ELR (cell line): ENCODE data around the gene SRSF3.
A peak's percentile ranks its signal among the peaks of the same experiment; 100 is the strongest.

Experiments
- DNase-seq: peaks from one replicate; pipeline ENCODE4 v3.0.0-alpha.2; 2015; ENCODE audit warnings: low read depth

The SRSF3 gene

GRCh38 chr6:36623547-36624459, 29.6 kb downstream of the SRSF3 start:
- DNase-seq, result peak; percentile 86

DNA sequence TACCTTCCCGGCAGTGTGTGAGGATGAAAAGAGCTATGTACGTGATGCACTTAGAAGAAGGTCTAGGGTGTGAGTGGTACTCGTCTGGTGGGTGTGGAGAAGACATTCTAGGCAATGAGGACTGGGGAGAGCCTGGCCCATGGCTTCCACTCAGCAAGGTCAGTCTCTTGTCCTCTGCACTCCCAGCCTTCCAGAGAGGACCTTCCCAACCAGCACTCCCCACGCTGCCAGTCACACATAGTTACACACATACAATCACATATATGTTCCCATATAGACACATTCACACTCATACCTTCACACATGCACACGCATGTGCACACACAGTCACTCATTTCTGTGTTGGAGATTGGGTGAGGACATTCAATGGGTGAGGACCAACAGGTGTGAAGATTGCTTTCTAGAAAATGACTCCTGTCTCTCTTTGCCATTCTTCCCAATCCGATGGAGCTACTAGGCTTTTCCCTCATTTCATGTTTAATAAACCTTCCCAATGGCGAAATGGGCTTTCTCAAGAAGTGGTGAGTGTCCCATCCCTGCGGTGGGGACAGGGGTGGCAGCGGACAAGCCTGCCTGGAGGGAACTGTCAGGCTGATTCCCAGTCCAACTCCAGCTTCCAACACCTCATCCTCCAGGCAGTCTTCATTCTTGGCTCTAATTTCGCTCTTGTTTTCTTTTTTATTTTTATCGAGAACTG, 30.4 kb downstream of the SRSF3 start:
- DNase-seq, result no peak

DNA sequence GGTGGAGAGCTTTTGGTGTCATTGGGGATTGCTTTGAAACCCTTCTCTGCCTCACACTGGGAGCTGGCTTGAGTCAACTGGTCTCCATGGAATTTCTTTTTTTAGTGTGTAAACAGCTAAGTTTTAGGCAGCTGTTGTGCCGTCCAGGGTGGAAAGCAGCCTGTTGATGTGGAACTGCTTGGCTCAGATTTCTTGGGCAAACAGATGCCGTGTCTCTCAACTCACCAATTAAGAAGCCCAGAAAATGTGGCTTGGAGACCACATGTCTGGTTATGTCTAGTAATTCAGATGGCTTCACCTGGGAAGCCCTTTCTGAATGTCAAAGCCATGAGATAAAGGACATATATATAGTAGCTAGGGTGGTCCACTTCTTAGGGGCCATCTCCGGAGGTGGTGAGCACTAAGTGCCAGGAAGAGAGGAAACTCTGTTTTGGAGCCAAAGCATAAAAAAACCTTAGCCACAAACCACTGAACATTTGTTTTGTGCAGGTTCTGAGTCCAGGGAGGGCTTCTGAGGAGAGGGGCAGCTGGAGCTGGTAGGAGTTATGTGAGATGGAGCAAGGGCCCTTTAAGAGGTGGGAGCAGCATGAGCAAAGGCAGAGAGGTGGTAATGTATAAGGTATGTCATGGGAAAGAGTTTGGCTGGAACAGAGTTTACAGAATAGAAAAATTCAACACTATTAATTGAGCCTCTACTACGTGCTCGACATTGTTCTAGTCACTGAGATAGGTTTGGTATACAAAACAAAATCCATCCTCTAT, 31.2 kb downstream of the SRSF3 start:
- no peak for DNase-seq

GRCh38 chr6:36626636-36627035, 32.5 kb downstream of the SRSF3 start:
- DNase-seq, result no peak

GRCh38 chr6:36627141-36627540, 33.0 kb downstream of the SRSF3 start:
- no peak for DNase-seq

DNA sequence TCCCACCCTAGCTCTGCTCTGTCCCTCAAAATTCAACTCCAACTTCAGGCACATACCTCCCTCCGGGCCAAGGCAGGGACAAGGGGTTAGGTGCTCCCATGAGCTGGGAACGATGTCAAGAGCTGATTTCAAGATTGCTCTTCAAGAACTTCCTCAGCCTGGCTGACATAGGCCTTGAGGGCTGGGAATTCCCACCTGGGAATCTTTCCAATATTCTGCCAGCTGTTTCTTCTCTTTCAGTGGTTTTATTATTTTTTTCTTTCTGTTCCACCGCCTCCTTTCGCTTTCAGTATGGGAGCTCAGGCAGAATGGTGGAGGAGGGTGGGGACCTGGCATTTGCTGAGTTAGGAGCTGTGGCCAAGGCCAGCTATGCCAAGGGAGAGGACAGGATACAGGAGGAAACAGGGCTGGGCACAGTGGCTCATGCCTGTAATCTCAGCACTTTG, 33.7 kb downstream of the SRSF3 start:
- DNase-seq, result no peak

- no peak for DNase-seq
These were observed 35.6 kb downstream of the SRSF3 start for GRCh38 chr6:36629784-36630183.

GRCh38 chr6:36631326-36632011, 37.3 kb downstream of the SRSF3 start:
- DNase-seq, result no peak

GRCh38 chr6:36633370-36633769, 39.2 kb downstream of the SRSF3 start:
- DNase-seq, result no peak

DNA sequence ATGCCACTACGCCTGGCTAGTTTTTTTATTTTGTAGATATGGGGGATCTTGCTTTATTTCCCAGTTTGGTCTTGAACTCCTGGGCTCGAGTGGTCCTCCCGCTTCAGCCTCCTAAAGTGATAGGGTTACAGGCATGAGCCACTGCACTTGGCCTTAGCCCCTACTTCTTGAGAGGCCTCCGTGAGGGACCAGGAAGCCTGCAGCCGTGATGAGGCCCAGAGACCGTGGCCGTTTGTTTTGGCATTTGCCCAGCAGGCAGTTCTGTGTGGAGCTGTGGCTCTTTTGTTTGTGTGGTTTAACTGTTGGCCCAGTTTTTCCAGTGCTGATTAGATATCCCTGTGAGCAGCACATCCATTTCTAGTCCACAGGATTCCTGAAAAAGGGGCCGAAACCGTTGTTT, 39.8 kb downstream of the SRSF3 start:
- no peak for DNase-seq

DNA sequence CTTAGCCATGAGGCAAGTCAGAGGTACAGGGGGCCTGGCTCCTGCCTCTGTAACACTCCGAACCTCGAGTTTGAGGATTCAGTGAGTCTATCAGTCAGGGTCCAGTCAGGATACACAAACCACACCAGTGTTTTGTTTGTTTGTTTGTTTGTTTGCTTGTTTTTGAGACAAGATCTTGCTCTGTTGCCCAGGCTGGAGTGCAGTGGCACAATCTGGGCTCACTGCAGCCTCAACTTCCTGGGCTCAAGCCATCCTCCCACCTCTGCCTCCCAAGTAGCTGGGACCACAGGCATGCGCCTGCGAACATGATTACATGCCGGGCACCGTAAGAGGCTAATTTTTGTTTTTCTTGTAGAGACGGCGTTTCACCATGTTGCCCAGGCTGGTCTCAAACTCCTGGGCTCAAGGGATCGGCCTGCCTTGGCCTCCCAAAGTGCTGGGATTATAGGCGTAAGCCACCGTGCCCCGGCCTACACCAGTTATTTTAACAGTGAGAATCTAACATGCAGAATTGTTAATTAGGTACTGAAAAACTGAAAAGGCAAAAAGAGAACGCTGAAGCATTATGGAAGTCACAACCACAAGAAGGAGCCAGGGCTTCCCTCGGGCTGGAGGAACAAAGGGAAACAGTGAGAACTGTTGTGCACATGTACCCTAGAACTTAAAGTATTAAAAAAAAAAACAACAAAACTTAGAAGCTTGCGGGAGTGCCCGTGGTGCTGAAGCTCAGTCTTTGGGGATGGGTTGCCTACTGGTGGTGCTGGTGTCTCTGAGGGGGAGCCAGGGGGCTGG, 40.4 kb downstream of the SRSF3 start:
- DNase-seq, result no peak

- no peak for DNase-seq
These were observed 42.1 kb downstream of the SRSF3 start for GRCh38 chr6:36636283-36636682.

GRCh38 chr6:36636687-36637418, 42.7 kb downstream of the SRSF3 start:
- no peak for DNase-seq

- DNase-seq, result no peak
These were observed 44.4 kb downstream of the SRSF3 start for GRCh38 chr6:36638579-36638978.

GRCh38 chr6:36639171-36639808, 45.1 kb downstream of the SRSF3 start:
- no peak for DNase-seq

GRCh38 chr6:36641543-36641942, 47.4 kb downstream of the SRSF3 start:
- no peak for DNase-seq

DNA sequence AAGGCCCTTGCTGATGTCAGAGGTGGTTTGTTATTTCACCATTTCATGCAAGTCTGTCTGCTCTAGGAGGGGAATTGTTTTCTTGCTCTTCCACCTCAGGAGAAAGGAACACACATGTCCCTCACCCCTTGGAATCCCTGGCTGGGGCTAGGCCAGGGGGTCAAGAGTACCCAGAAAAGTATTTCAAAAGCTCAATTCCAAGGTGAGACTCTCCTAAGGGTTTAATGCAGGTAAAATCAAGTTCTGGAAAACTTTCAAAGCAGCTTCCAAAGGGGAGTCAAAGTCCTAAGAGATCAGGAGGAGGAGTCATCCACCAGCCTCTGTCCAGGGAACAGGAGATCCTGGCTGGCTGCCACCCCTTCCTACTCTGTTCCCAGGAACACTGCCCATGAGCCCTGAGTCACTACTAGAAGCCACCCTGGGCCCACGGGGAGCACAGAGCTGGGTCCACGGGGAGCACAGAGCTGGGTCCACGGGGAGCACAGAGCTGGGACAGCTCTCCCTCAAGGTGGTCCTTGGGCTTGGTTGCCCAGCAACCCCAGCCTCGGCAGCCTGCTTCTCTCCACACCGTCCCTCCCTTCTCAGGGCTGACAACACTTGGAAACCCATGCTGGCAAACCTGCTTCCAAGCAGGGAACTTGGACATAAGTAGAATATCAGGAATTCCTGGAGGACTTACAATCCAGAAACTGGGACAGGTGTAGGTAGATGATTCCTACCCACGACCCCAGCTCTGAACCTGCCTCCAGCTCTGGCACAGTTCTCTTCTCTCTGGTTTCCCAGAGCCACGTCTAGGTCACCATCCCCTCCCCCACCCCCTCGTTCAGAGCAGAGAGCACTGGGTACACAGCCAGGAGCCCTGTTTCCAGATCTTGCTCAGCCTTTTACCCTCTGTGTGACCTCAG, 49.0 kb downstream of the SRSF3 start:
- DNase-seq, result peak; percentile 91

GRCh38 chr6:36643977-36644376, 49.8 kb downstream of the SRSF3 start:
- DNase-seq, result no peak

GRCh38 chr6:36649086-36649485, 54.9 kb downstream of the SRSF3 start:
- no peak for DNase-seq
